Stimulated activated naive CD8-positive, alpha-beta T cell treated with anti-CD3 and anti-CD28 coated beads, Interleukin-15, amount 100 ng/mL, for 72 hours (primary cell): ENCODE results near the gene NKD2.
A peak's percentile ranks its signal among the peaks of the same experiment; 100 is the strongest.
"Not testable (repeated sequence)": the region's sequence is repeated elsewhere in the genome, so short reads cannot be mapped to it uniquely, and the experiment has no call there.

ENCODE experiments used
- ATAC-seq: fragments of 150-1000 bp; cut with Tn5 transposase; 2 replicates; pipeline ENCODE4 v1.10.0; 2021; ENCODE audit warnings: mild to moderate bottlenecking, moderate library complexity
- DNase-seq, 2 donors: peaks; one replicate each; pipeline ENCODE4 v3.0.0; 2021 to 2022
- H3K27ac Mint-ChIP-seq, 2 donors: one replicate each; pipeline ENCODE4 v1.8.0; 2022; ENCODE audit warnings: mild to moderate bottlenecking in 2 of 2, mixed read lengths in 2 of 2, moderate library complexity in 2 of 2
- H3K27me3 Mint-ChIP-seq: one replicate; pipeline ENCODE4 v1.8.0; 2022; ENCODE audit warnings: mixed read lengths
- H3K4me1 Mint-ChIP-seq: one replicate; pipeline ENCODE4 v1.8.0; 2022; ENCODE audit warnings: mild to moderate bottlenecking, mixed read lengths
- H3K4me3 Mint-ChIP-seq, 2 donors: one replicate each; pipeline ENCODE4 v1.8.0; 2022; ENCODE audit warnings: mild to moderate bottlenecking in 2 of 2, mixed read lengths in 2 of 2, moderate library complexity in 1 of 2
- H3K9me3 Mint-ChIP-seq, 2 donors: one replicate each; pipeline ENCODE4 v1.8.0; 2022; ENCODE audit warnings: mixed read lengths in 2 of 2

Gene NKD2

DNA sequence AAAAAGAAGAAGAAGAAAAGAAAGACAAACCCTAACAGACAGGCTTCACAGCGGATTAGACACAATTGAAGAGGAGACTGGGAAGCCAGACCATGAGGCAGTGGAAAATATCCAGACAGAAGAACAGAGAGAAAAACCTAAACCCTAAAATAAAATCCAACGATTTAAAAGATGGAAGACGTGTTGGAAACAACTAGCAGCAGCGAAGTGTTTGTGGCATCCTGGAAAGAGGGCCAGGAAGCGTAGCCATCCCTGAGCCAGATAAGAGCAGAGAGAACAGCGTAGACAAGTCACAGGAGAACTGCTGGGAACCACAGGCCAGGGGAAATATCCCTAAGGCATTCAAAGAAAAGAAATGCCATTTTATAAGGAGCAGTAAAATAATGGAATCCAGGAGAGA, 39.7 kb upstream of the NKD2 start:
- Mint-ChIP-seq H3K27ac (no peak overlapping the region), H3K27me3 (peaks cover 92% of the 10 kb centered on the region), H3K9me3 (peaks cover 0 to 13% of the 10 kb centered on the region in 2 donors), H3K4me3 (peak overlapping the region; percentile 22 to 60), H3K4me1 (peaks cover 46% of the 10 kb centered on the region)
- ATAC-seq, result no peak
- no peak for DNase-seq

DNA sequence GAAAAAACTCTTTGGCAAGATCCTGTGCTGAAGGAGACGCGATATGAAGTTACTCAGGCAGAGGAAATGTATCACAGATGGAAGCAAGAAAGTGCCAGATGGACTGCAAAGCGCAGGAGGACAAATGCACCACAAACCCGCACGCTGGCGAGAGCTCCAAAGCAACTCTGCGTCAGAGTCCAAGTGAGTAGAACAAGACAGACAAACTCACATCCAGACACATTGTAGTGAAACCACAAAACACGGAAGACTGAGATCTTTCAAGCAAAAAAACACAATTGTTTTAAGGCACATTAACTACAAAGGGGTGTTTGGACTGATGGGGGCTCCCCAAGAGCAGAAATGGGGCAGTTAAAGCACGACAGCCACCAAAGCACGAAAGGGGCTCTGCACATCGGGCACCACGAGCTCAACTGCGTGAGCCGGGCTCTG, 39.2 kb upstream of the NKD2 start:
- Mint-ChIP-seq H3K9me3 (peaks cover 0 to 13% of the 10 kb centered on the region in 2 donors), H3K27me3 (peaks cover 87% of the 10 kb centered on the region), H3K27ac (no peak overlapping the region), H3K4me3 (peak overlapping the region; percentile 22 to 60), H3K4me1 (peaks cover 41% of the 10 kb centered on the region)
- DNase-seq (no peak), ATAC-seq (peak; percentile 71)

DNA sequence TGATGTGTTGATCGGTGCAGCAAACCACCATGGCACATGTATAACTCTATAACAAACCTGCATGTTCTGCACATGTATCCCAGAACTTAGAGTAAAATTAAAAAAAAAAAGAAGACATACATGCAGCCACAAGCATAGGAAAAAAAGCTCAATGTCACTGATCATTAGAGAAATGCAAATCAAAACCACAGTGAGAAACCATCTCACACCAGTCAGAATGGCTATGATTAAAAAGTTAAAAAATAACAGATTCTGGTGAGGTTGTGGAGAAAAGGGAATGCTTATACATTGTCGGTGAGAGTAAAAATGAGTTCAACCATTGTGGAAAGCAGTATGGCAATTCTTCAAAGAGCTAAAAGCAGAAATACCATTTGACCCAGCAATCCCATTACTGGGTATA, 36.0 kb upstream of the NKD2 start:
- H3K4me3 Mint-ChIP-seq, ATAC-seq, H3K27ac Mint-ChIP-seq, DNase-seq: not testable (repeated sequence)
- peaks cover 56% of the 10 kb centered on the region for H3K27me3 Mint-ChIP-seq
- H3K4me1 Mint-ChIP-seq, result peaks cover 23% of the 10 kb centered on the region
- H3K9me3 Mint-ChIP-seq, result peaks cover 0 to 13% of the 10 kb centered on the region in 2 donors

DNA sequence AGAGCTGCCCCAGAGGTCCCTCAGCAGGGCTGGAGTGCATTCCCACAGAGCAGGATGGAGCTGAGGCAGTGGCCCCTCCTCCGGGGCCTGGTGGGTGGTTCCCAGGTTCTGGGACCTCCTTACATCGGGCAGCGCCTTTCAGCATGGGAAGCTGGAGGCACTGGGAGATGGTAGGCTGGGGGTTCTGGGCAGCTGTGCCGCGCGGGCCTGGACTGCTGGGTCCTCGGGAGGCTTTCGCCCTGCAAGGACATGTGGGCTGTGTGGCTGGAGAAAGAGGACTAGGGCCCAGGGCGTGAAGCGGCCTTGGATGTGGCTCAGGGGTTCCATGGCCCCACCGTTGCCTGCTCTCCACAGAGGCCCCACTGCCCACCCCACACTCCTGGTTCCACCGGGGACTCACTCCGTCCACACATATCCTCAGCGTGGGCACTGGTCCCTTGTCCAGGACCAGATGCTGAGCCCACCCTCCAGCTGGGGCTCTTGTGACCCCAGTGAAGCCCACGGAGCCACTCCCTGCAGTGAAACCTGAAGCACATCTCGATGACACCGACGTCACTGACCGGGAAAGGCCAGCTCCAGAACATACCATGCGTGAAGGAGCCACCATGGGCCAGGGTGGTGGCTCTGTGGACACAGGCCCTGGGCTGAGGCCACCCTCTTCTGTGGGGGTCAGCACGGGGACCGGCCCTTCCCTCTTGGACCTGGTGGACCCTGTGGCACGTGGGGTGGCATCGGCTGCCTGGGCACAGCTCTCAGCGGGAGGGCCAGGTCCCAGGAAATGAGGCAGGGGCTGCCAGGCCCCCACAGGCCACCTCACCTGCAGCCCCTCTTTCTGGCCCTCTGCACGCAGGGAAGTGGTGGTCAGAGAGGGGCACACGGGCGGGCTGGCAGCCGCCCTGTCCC, 31.5 kb upstream of the NKD2 start:
- Mint-ChIP-seq H3K4me3 (no peak overlapping the region), H3K27ac (no peak overlapping the region), H3K27me3 (peaks cover 32% of the 10 kb centered on the region), H3K9me3 (peaks cover 0 to 2% of the 10 kb centered on the region in 2 donors), H3K4me1 (peaks cover 28% of the 10 kb centered on the region)
- DNase-seq (no peak), ATAC-seq (peak; percentile 37)

DNA sequence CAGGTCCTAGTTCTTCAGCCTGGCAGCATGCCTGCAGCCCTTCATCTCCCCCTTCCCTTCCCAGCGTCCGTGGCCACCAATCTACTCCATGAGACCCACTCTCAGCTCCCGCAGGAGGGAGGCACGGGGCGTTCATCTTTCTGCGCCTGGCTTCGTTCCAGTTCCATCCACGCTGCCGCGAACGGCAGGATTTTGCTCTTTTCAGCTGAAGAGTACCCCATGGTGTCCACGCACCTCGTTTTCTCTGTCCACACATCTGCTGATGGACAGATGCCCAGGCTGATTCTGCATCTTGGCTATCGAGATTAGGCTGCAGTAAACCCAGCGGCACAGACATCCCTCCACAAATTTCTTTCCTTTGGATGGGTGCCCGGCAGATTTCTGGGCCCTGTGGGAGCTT, 30.5 kb upstream of the NKD2 start:
- H3K27ac Mint-ChIP-seq, result peak overlapping the region in 1 of 2 donors; percentile 25
- no peak for ATAC-seq
- H3K4me3 Mint-ChIP-seq, result no peak overlapping the region

DNA sequence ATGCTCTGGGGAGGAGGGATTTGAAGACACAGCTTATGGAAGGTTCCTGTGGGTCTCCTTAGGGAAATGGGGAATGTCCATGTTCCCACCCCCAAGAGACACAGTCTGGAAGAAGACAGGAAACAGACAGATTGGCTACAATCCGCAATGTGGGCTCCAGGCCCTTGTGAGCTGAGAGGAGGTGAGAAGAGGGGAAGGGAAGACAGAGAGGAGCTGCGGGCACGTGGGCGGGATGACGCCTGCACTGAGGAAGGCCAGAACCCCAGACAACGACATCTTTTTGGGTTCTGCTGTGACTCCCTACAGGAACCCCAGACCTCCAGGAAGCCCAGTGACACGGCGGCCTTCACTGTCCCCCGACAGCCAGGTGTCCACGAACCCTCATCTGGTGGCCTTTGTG, 29.9 kb upstream of the NKD2 start:
- DNase-seq, result no peak
- Mint-ChIP-seq H3K9me3 (peaks cover 0 to 7% of the 10 kb centered on the region in 2 donors), H3K4me3 (no peak overlapping the region), H3K27ac (no peak overlapping the region), H3K27me3 (peaks cover 26% of the 10 kb centered on the region), H3K4me1 (peaks cover 37% of the 10 kb centered on the region)
- no peak for ATAC-seq

More for the DNA sequence above, 30.5 kb upstream of the NKD2 start:
- no peak for DNase-seq
- H3K4me1 Mint-ChIP-seq, result peaks cover 31% of the 10 kb centered on the region
- peaks cover 0 to under 1% of the 10 kb centered on the region in 2 donors for H3K9me3 Mint-ChIP-seq
- peaks cover 22% of the 10 kb centered on the region for H3K27me3 Mint-ChIP-seq

DNA sequence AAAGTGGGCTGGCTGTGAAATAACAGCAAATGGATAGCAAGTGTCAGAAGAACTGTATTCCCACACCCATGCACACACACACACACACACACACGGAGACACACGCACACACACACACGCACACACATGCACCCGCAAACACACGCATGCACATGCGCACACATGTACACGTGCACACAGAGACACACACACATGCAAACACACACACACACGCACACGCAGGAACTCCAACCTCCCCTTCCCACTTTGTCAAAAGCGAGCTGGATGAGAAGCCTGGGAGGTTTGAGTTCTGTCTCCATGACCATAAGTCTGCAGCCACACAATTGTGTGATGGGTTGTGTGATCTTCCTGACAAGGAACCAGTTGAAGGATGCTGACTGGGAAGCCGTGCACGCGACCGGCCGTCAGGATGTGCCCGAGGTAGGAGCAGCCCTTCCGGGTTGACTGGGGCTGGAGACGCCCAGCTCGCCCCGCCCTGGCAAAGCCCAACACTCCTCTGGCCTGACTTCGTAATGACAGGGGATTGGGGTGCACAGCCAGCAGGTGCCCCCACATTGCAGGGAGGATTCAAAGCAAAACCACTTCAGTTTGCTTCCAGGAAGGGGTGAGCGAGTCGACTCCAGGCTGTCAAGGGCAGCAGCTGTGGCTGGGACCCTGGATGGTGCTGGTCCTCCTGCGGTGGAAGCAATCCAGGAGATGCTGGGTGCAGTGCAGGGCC, 29.3 kb upstream of the NKD2 start:
- no peak overlapping the region for H3K4me3 Mint-ChIP-seq
- DNase-seq (no peak), ATAC-seq (no peak)
- H3K27me3 Mint-ChIP-seq, result peaks cover 31% of the 10 kb centered on the region
- no peak overlapping the region for H3K27ac Mint-ChIP-seq
- peaks cover 3 to 12% of the 10 kb centered on the region in 2 donors for H3K9me3 Mint-ChIP-seq
- peaks cover 43% of the 10 kb centered on the region for H3K4me1 Mint-ChIP-seq

DNA sequence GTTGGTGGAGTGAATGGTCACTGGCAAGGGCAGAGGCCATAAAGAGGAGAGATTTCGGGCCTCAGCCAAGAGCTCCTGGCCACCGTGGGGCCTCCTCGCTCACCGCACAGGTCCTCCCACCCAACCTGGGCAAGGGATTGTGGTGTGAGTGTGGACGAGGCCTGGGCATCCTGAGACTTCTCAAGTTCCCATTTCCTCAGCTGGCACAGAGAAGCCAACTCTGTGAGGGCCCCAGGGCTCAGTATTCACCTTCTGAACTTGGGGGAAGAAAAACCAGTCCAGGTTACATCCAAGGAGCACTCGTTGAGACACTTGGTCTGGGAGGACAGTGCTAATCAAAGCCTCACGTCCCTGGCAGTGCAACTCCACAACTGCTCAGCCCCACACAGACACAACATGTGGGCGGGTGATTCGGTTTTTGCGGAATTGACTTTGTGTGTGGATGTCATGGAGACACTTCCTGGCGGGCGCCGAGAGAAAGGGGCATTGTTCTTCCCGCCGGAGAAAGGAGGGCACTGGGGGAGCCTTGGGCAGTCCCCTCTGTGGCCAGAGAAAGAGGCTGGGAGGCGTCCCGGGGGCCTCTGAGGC, 28.5 kb upstream of the NKD2 start:
- peaks cover 10 to 21% of the 10 kb centered on the region in 2 donors for H3K9me3 Mint-ChIP-seq
- no peak for ATAC-seq
- DNase-seq, result no peak
- H3K27ac Mint-ChIP-seq, result no peak overlapping the region
- peaks cover 40% of the 10 kb centered on the region for H3K27me3 Mint-ChIP-seq
- peaks cover 45% of the 10 kb centered on the region for H3K4me1 Mint-ChIP-seq
- H3K4me3 Mint-ChIP-seq, result no peak overlapping the region

DNA sequence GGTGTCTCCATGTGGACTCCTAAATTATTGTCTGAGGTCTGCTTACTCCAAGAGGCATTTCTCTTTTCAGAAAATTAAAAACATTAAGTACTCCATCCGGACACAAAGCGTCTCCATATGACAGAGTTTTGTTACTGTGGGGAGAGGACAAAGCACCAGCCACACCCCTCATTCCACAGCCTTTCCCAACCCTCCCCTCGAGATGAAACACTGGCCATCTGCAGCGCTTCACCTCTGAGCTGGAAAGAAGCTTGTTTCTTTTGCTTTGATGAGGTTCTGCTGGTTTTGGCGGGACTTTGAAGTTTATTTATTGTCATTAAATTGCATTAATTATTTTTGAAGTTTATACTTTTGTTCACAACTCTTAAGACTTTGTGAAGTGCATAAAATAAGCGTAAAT, 27.6 kb upstream of the NKD2 start:
- no peak overlapping the region for H3K4me3 Mint-ChIP-seq
- peaks cover 10 to 29% of the 10 kb centered on the region in 2 donors for H3K9me3 Mint-ChIP-seq
- peaks cover 45% of the 10 kb centered on the region for H3K4me1 Mint-ChIP-seq
- DNase-seq (no peak), ATAC-seq (no peak)
- H3K27me3 Mint-ChIP-seq, result peaks cover 49% of the 10 kb centered on the region
- no peak overlapping the region for H3K27ac Mint-ChIP-seq

DNA sequence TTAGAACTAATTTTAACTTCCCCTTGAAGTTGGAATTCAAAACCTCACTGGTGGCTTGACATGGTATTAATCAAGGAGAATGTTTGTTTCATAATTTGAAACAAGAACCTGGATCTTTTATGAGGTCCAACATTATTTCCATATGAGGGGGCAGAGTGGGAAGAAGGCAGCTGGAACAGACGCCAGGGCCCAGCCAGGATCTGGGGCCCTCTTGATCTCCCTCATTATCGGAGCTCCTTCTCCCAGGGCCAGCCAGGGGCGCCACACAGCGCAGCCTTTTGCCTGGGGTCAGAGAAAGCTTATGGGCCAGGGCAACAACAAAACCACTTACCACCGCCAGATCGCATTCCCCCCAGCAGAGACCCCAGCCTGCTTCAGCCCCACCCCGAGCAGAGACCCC, 27.1 kb upstream of the NKD2 start:
- no peak for ATAC-seq
- H3K27me3 Mint-ChIP-seq, result peaks cover 53% of the 10 kb centered on the region
- H3K27ac Mint-ChIP-seq, result no peak overlapping the region
- H3K4me1 Mint-ChIP-seq, result peaks cover 45% of the 10 kb centered on the region
- no peak for DNase-seq
- peaks cover 10 to 31% of the 10 kb centered on the region in 2 donors for H3K9me3 Mint-ChIP-seq
- no peak overlapping the region for H3K4me3 Mint-ChIP-seq

DNA sequence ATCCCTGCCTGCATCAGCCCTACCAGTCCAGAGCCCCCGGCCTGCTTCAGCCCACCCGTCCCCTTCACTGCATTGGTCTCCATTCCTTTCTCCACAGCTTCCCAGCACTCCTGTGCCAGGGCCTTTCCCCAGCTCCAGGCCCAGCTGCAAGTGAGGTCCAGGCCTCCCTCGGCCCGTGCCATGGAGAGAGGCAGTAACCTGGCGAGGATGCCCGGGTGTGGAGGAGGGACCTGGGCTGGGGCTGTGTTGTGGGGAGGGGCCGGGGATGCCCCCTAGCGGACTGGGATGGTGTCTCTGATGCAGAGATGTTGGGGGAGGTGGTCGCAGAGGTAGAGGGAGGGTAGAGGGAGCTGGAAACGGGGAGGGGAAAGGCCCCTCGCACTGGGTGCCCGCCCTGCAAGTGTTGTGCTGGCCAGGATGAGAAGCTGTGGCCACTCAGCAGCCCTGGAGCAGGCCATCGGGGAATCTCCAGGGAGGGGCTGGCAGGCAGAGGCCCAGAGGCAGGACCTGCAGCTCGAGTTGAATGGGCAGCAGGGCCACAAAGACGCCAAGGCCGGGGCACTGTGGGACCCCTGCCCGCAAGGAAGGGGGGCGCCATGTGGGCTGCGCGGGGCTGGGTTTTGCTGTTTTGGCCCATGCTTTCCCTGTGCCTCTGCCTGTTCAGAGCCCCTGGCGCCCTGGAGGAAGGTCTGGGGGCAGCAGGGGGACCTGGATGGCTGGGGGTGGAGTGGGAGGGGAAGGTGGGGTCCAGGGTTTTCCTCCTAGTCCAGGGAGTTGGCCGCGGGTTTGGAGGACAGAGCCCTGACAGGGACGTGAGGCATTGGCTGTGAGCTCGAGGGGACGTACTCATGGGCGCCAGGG, 26.0 kb upstream of the NKD2 start:
- ATAC-seq (peak; percentile 55), DNase-seq (no peak)
- peaks cover 14 to 31% of the 10 kb centered on the region in 2 donors for H3K9me3 Mint-ChIP-seq
- peak overlapping the region in 1 of 2 donors; percentile 21 for H3K4me3 Mint-ChIP-seq
- H3K27ac Mint-ChIP-seq, result peak overlapping the region; percentile 77 to 94
- peaks cover 62% of the 10 kb centered on the region for H3K27me3 Mint-ChIP-seq
- H3K4me1 Mint-ChIP-seq, result peaks cover 45% of the 10 kb centered on the region

DNA sequence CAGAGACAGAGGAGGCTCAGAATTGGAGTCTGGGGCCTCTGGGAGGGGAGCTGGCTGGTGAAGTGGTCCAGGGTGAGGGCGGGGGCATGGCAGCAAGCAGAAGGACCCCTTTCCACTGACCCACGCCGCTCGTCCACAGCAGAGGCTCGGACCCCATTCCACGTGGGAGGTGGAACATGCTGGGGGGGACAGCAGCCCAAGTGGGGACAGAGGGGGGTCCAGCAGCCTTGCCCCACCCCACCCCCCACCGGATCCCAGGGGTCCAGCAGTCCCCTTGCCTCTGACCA, 25.4 kb upstream of the NKD2 start:
- peak; percentile 33 for ATAC-seq
- DNase-seq, result no peak
- peak overlapping the region in 1 of 2 donors; percentile 21 for H3K4me3 Mint-ChIP-seq
- peaks cover 41% of the 10 kb centered on the region for H3K4me1 Mint-ChIP-seq
- H3K27ac Mint-ChIP-seq, result peak overlapping the region in 1 of 2 donors; percentile 73
- H3K9me3 Mint-ChIP-seq, result peaks cover 14 to 31% of the 10 kb centered on the region in 2 donors
- peaks cover 63% of the 10 kb centered on the region for H3K27me3 Mint-ChIP-seq

DNA sequence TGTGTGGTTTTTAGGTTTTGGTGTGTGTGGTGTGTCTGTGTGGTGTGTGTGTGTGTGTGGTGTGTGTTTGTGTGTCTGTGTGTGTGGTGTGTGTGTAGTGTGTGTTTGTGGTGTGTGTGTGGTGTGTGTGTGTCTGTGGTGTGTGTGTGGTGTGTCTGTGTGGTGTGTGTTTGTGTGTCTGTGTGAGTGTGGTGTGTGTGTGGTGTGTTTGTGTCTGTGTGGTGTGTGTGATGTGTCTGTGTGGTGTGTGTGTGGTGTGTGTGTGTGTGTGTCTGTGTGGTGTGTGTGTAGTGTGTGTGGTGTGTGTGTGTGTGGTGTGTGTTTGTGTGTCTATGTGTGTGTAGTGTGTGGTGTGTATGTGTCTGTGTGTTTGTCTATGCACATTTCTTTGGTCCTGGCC, 25.0 kb upstream of the NKD2 start:
- peaks cover 37% of the 10 kb centered on the region for H3K4me1 Mint-ChIP-seq
- H3K9me3 Mint-ChIP-seq, result peaks cover 14 to 31% of the 10 kb centered on the region in 2 donors
- H3K27ac Mint-ChIP-seq, result peak overlapping the region in 1 of 2 donors; percentile 73
- DNase-seq, result no peak
- no peak overlapping the region for H3K4me3 Mint-ChIP-seq
- peaks cover 63% of the 10 kb centered on the region for H3K27me3 Mint-ChIP-seq
- ATAC-seq, result no peak

DNA sequence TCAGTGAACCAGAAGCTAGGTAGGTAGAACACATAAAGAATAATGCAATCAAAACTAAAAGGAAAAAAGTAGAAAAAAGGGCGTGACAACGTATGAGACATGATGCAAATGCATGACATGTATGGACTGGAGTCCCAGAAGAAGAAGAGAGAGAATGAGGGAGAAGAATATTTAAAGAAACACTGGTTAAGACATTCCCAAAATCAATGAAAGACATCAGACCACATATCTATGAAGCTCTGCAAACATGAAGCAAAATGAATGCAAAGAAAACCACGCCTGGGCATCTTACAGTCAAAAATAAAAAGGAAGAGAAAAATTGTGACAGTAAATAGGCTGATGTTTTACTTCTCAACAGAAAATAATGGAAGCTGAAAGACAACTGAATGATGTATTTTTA, 23.8 kb upstream of the NKD2 start:
- no peak overlapping the region for H3K4me3 Mint-ChIP-seq
- H3K27me3 Mint-ChIP-seq, result peaks cover 59% of the 10 kb centered on the region

DNA sequence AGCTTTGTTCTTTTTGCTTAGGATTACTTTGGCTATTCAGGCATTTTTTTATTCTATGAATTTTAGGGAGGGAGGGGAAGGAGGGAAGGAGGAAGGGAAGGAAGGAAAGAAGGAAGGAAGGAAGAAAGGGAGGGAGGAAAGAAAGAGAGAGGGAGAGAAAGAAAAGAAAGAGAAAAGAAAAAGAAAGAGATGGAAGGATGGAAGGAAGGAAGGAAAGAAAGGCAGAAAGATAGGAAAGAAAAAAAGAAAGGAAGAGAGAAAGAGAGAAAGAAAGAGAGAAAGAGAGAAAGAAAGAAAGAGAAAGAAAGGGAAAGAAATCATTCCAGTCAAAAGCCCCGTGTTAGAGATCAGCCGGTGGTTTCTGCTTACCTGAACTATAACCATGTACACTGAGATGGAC, 20.8 kb upstream of the NKD2 start:
- no peak overlapping the region for H3K27ac Mint-ChIP-seq
- H3K4me1 Mint-ChIP-seq, result peaks cover 24% of the 10 kb centered on the region
- DNase-seq (no peak), ATAC-seq (no peak)
- peaks cover 14 to 31% of the 10 kb centered on the region in 2 donors for H3K9me3 Mint-ChIP-seq
- H3K4me3 Mint-ChIP-seq, result no peak overlapping the region
- peaks cover 89% of the 10 kb centered on the region for H3K27me3 Mint-ChIP-seq

More for the DNA sequence above, 23.8 kb upstream of the NKD2 start:
- Mint-ChIP-seq H3K27ac (no peak overlapping the region), H3K4me1 (peaks cover 26% of the 10 kb centered on the region), H3K9me3 (peaks cover 14 to 31% of the 10 kb centered on the region in 2 donors)
- no peak for ATAC-seq
- DNase-seq, result no peak
